HG03060 (cell line): Measurements from ENCODE around the gene DMPK.
"Not testable (repeated sequence)": the region's sequence is repeated elsewhere in the genome, so short reads cannot be mapped to it uniquely, and the experiment has no call there.

Source experiments
- ATAC-seq: cut with Tn5 transposase; IDR thresholded peaks from one replicate; pipeline ENCODE4 v1.9.1; 2021; ENCODE audit warnings: low read depth, moderate number of reproducible peaks; ENCODE audit not compliant: unreplicated experiment

DMPK gene

GRCh38 chr19:45815481-45816216, 33.4 kb upstream of the DMPK start:
- no peak for ATAC-seq

DNA sequence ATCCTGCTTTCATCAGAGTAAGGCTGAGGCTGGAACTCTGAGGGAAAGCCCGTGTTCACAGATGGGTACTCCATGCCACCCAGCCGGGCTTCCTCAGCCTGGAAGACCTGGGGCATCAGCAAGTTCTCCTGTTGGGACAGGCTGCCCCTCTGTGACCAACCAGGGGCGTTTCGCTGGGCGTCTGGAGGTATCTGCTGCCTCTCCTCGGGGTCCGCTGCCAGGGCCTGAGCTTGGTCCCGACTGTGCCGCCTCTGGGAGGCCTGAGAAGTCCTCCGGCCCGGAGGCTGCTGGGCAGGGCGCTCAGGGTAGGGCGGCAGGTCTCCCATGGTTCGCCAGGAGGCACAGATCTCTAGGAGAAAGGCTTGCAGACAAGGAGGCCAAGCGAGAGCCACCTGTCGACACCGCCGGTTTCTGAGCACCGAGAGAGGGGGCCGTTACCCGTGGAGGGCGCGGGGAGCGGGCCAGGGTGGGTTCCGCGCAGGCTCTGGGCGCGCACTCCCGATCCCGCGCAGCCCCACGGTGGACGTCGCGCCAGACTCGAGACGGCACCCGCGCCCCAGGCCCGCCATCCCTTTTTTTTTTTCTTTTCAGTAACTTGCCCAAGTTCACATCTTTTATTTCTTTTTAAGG, 32.7 kb upstream of the DMPK start, which contains the start of gene RSPH6A:
RSPH6A (minus strand) TSS at position 458 of the 630 bp plus-strand sequence; CDS start at position 326, 132 bp downstream.
- no peak for ATAC-seq

DNA sequence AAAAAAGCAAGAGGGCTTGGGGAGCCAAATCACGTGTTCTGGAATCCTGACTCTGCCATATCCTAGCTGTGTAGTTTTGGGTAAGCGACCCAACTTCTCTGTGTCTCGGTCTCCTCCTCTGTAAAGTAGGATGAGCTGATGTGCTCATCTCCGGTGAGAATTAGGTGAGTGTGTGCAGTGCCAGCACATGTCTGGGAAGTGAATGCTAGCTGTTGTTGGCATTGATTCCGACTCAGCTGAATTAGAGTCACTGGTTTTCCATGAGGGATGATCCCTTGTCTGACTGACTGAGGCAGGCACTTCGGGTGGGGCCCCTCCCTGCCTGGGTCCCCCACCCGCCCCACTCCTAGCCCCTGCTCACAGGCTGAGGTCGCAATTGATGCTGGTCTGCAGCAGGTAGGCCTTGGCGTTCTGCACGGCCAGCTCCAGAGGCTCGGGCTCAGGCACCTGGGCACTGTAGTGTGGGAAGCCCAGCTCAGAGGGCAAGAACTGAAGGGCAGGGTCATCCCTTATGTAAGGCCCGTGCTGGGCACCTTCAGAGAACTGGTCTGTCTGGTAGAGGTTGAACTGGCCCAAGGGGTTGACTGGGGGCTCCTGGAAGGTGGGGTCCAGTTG, 32.0 kb upstream of the DMPK start:
- ATAC-seq = no peak

DNA sequence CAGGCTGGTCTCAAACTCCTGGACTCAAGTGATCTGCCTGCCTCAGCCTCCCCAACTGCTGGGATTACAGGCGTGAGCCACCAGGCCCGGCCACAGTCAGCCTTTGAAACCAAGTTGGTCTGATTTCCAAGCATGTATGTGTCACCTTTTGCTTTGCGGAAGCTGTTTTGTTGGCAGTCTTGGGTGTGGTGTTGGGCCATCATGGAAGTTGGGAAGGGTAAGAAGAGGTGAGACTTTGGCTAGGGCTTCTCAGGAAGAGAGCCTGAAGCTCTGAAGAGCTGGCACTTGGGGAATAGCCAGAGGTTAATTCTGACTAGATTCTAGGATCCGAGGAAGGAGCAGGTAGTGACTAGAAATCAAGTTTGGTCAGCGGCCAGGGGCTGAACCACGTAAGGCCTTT, 30.0 kb upstream of the DMPK start:
- no peak for ATAC-seq

DNA sequence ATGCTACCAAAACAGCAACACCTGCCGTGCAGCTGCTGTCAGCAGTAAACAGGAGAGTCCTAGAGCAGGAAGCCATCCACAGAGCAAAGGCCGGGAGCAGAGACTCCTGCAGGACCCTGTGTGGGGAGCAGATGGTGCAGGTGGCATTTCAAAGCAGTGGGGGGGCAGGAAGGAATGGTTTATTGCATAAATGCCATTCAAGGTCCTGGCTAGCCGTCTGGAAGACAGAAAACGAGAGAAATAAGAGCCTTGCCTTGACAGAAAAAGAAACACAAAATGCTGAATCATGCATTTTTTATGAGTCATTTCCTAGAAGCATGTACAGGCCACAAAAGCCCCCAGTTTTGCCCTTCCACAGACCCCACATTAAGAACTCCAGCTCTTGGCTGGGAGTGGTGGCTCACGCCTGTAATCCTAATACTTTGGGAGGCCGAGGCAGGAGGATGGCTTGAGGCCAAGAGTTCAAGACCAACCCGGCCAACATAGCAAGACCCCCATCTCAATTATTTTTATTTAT, 27.4 kb upstream of the DMPK start:
- ATAC-seq = no peak

DNA sequence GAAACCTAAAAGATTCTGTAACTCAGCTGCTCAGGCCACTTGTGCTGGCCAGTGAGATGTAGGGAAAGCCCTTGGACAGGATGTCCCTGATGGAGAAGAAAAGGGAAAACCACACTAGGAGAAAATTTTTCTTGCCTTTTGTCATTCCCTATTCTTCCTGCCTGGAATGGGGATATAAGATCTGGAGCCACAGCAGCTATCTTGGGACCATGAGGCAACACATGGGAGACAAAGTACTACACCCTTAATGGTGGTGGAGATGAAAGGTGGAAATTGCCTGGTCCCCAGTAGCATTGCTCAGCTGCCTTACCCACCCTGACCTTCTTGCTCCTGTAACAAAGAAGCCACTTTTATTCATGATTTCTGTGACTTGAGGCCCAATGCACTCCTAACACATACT, 23.4 kb upstream of the DMPK start:
- ATAC-seq = no peak

DNA sequence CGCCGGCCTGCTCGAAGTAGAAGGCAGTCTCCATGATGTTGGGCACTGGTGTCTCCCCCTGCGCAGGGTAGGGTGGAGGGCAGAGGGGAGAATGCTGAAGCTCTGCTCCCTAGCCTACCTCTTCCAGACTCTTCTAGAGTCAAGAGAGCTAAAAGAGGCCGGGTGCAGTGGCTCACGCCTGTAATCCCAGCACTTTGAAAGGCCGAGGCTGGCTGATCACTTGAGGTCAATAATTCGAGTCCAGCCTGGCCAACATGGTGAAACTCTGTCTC, 22.6 kb upstream of the DMPK start:
- no peak for ATAC-seq

DNA sequence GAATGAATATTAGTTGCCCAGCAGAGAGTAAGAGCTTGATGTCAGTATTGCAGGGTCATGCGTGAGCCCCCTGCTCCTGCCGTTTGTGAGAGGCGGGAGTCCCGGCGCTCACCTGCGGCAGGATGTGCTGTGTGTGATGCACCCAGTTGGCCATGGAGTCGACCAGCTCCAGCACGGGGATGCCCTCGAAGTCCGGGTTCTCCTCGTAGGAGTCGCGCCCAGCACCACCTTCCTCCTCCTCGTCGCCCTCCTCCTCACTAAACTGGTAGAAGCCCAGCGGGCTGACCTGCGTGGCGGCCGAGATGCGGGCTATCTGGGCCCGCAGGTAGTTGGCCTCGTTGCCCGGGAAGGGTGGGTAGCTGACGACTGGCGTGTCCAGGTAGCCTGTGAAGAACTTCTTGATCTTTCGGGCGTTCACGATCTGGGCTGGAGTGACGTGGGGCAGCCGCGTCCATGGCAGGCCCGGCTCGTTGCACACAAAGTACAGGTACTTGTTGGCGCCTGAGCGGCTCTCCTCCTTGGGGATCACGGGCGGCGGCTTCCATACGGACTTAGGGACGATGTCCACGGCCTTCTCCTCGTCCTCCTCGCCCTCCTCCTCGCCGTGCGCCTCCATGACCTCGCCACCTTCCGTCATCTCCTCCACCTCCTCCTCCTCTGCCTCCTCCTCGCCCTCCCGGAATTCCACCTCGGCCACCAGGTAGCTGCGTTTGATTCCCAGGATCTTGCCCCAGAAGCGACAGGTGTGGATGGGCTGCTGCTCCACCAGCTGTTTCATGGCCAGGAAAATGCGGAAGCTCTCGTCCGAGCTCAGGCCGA, 22.1 kb upstream of the DMPK start:
- ATAC-seq = no peak

DNA sequence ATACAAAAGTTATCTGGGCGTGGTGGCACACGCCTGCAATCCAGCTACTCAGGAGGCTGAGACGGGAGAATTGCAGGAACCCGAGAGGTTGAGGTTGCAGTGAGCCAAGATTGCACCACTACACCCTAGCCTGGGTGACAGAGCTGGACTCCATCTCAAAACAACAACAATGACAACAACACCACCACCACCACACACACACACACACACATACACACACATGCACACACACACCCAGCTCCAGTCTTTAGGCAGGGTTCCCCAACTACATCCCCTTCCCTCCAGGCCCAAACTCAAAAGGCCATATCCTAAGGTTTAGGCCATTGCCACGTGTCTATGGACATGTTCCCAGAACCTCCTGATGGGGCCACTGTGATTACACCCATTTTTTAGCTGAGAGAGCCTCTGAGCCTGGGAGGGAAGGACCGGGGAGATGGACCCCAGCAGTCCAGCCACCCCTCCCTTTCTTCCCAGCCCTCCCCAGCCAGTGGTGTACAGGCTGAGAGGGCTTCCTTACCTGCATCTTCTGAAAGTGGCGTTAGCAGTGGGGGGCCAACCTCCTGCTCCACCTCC, 19.4 kb upstream of the DMPK start:
- ATAC-seq = no peak

GRCh38 chr19:45800070-45800553, 17.8 kb upstream of the DMPK start:
- no peak for ATAC-seq

GRCh38 chr19:45799541-45799940, 17.3 kb upstream of the DMPK start:
- ATAC-seq = not testable (repeated sequence)

DNA sequence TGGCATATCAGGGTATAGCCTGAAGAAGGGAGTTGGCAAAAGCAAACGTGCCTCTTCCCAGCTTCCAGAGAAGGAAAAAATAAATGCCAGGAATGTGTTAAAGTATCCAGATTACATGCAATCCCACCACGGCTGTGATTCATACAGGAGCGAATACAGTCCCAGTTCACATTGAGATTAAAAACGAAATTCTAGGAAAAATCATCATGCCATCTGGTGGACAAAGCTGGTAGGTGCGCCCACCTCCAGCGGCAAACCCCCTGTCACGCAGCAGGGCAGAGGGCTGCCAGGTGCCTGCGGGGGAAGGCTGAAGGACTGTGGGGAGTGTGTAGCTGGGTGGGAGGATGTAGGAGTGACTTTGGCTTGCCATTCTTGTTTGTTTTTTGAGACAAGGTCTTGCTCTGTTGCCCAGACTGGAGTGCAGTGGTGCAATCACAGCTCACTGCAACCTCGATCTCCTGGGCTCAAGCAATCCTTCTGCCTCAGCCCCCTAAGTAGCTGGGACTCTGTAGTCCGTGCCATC, 16.8 kb upstream of the DMPK start:
- ATAC-seq = no peak

- ATAC-seq = no peak
These were observed 12.3 kb upstream of the DMPK start for GRCh38 chr19:45794627-45795026.

- no peak for ATAC-seq
These were observed 11.6 kb upstream of the DMPK start for GRCh38 chr19:45793876-45794275.

DNA sequence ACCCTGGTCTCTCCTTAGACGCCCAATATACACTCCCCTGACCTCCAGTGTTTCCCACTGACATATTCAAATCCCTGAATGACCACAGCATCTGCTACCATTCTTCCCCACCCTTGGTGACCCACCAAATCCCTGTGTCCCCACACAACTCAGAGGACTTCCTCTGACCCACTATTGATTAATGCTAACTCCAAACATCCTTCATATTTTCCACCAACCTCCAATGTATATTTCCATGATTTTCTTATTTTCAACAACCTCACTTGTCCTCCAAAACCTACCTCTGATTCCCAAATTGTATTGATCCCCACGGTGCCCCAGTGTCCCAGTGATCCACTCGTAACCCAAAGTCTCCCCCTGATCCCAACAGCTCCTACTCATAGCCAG, 10.9 kb upstream of the DMPK start:
- peak; percentile 4 for ATAC-seq

- peak; percentile 73 for ATAC-seq
These were observed 10.3 kb upstream of the DMPK start, which contains the start of gene DMWD for GRCh38 chr19:45792470-45793177. Gene DMWD (minus strand): TSS chr19:45792845. CDS start chr19:45792756, 89 bp downstream.

DNA sequence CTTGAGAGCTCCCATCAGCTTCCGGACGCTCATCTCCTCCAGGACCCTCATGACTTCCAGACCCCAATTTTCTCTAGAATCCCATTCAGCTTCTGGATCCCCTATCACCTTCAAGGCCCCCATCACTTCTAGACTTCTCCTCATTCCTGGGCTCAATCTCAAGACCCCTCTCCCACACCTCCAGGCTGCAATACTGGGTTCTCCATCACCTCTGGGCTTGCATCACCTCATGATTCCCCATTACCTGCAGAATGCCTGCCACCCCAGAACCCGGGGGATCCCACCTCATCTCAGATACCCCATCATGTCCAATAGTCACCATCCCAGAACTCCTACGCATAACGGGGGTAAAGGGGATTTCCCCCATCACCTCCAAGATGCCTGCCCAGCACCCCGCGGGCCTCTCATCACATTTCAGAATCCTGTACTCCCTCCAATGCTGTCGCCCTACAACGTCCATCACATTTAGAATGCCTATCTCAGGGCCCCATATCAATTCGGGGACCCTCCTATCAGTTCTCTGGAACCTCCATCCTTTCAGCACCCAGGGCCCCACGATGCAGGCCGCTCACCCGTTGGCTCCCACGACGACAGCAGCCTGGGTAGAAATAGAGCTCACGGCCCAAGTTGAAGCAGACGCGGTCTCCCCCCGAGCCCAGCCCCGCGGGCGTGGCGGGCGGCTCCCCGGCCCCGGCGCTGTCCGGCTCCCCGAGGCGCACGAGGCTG, 9.6 kb upstream of the DMPK start:
- no peak for ATAC-seq

DNA sequence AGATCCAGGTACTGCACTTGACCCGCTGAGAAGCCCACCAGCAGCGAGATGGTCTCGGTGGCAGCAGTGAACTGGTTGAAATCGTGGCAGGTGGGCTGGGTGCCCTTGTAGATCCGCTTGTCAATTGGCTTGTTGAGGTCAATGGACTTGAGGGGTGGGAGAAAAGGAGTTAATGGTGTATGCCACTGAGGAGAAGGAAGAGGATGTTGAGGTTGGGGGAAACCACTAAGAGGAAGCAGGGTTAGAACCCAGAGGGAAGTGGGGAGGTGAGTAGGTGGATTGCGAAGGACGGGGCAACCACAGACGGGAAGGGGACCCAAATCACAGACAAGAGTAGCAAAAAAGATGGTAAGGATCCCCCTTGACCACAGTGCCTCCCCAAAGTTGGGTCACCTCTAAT, 8.7 kb upstream of the DMPK start:
- no peak for ATAC-seq
